NB4 (cell line): ENCODE results near the gene POLA1.

Experiments
- MAX ChIP-seq: IDR thresholded peaks from 2 replicates; pipeline ENCODE4 v1.6.1; 2011; ENCODE audit warnings: low read depth, low read length
- POLR2A ChIP-seq: IDR thresholded peaks from 2 replicates; pipeline ENCODE4 v1.6.1; 2011; ENCODE audit warnings: mild to moderate bottlenecking; ENCODE audit not compliant: insufficient read length; ENCODE audit errors: extremely low read depth
- TF ChIP-seq, protein P1 (sequence below): IDR thresholded peaks from one replicate; pipeline ENCODE4 v1.5.1; 2012; ENCODE audit warnings: low read depth, low read length

DNA sequence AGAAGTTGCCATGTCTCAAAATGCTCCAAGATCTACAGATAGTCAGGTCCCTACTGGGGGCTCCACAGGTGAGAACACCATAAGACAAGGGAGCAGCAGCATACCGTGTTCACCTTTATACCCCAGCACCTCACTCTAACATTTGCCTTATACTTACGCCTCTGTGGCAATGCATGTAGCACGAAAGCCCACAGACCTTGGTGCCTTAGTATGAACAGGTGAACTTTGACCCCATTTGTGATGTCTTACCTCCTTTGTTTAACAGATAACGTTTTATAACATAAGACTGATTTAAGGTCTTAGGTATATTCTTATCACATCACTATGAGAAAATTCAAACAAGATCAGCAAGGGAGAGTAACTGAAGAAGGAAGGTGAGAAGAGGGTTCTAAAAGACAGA lies 193.2 kb downstream of the POLA1 start:
- TF ChIP-seq, protein P1, sequence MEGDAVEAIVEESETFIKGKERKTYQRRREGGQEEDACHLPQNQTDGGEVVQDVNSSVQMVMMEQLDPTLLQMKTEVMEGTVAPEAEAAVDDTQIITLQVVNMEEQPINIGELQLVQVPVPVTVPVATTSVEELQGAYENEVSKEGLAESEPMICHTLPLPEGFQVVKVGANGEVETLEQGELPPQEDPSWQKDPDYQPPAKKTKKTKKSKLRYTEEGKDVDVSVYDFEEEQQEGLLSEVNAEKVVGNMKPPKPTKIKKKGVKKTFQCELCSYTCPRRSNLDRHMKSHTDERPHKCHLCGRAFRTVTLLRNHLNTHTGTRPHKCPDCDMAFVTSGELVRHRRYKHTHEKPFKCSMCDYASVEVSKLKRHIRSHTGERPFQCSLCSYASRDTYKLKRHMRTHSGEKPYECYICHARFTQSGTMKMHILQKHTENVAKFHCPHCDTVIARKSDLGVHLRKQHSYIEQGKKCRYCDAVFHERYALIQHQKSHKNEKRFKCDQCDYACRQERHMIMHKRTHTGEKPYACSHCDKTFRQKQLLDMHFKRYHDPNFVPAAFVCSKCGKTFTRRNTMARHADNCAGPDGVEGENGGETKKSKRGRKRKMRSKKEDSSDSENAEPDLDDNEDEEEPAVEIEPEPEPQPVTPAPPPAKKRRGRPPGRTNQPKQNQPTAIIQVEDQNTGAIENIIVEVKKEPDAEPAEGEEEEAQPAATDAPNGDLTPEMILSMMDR: no peak
- TF ChIP-seq MAX (no peak), POLR2A (no peak)
